Osteoblast (primary cell): Measurements from ENCODE around the gene GRK3. TPM values are rescaled to one million over a fixed set of nuclear protein-coding genes. Genes with fewer than 3 reads are reported as not detected.
A peak's percentile ranks its signal among the peaks of the same experiment; 100 is the strongest.

Experiments
- DNase-seq: peaks from one replicate; pipeline ENCODE4 v3.0.0; 2011; ENCODE audit warnings: low spot score, mixed read lengths; ENCODE audit not compliant: insufficient read length; ENCODE audit errors: missing footprints
- H2AFZ ChIP-seq: 2 replicates; pipeline ENCODE4 v1.6.0; 2011; ENCODE audit warnings: mild to moderate bottlenecking, low read length
- H3K27ac ChIP-seq: 2 replicates; pipeline ENCODE4 v1.5.1; 2011; ENCODE audit warnings: mild to moderate bottlenecking, low read depth, low read length, moderate library complexity
- H3K27me3 ChIP-seq: 2 replicates; pipeline ENCODE4 v1.6.0; 2012; ENCODE audit warnings: mild to moderate bottlenecking, control low read depth, inconsistent platforms, low read length, moderate library complexity; ENCODE audit not compliant: insufficient read depth
- H3K36me3 ChIP-seq: 2 replicates; pipeline ENCODE4 v1.5.1; 2011; ENCODE audit warnings: mild to moderate bottlenecking, low read length, control low read depth, moderate library complexity; ENCODE audit not compliant: insufficient read depth
- H3K4me1 ChIP-seq: 2 replicates; pipeline ENCODE4 v1.5.1; 2011; ENCODE audit warnings: mild to moderate bottlenecking, low read length, control low read depth, moderate library complexity; ENCODE audit not compliant: insufficient read depth
- H3K4me2 ChIP-seq: 2 replicates; pipeline ENCODE4 v1.6.0; 2011; ENCODE audit warnings: mild to moderate bottlenecking, low read length; ENCODE audit not compliant: insufficient read depth
- H3K4me3 ChIP-seq: fragments of 200-600 bp; sonication (generic); 3 replicates; pipeline ENCODE4 v1.5.1; 2012; ENCODE audit warnings: mild to moderate bottlenecking, low read length, inconsistent platforms; ENCODE audit not compliant: insufficient read depth
- H3K79me2 ChIP-seq: 2 replicates; pipeline ENCODE4 v1.6.0; 2012; ENCODE audit warnings: mild to moderate bottlenecking, low read length, control low read depth, inconsistent platforms; ENCODE audit not compliant: insufficient read depth
- H3K9me3 ChIP-seq: 2 replicates; pipeline ENCODE4 v1.5.1; 2011; ENCODE audit warnings: low read depth, low read length, control low read depth
- H4K20me1 ChIP-seq: 2 replicates; pipeline ENCODE4 v1.6.0; 2012; ENCODE audit warnings: mild to moderate bottlenecking, low read length, control low read depth; ENCODE audit not compliant: insufficient read depth
- CTCF ChIP-seq: IDR thresholded peaks from 2 replicates; pipeline ENCODE4 v1.5.1; 2011; ENCODE audit warnings: mild to moderate bottlenecking, low read depth, low read length, moderate library complexity; ENCODE audit errors: extremely low read depth
- total RNA-seq: library from RNA; depleted of rRNA; stranded (reverse); fragments of >200 nt; gene quantifications from 2 replicates; pipeline ENCODE4 v1.2.3, GENCODE V29; 2012

The GRK3 gene
- total RNA-seq, 1 donor, result 1.8 TPM

- H3K36me3 ChIP-seq, result no peaks in the 10 kb centered on the region
- no peak overlapping the region for H3K4me3 ChIP-seq
These were observed 136.7 kb downstream of the GRK3 start for GRCh38 chr22:25701056-25701780.

GRCh38 chr22:25702040-25702439, 137.6 kb downstream of the GRK3 start:
- Histone ChIP-seq H3K4me2 (no peak overlapping the region), H4K20me1 (no peaks in the 10 kb centered on the region), H3K79me2 (no peaks in the 10 kb centered on the region), H3K4me1 (no peaks in the 10 kb centered on the region), H3K36me3 (no peaks in the 10 kb centered on the region), H3K27ac (no peak overlapping the region), H3K9me3 (no peaks in the 10 kb centered on the region), H3K4me3 (no peak overlapping the region), H3K27me3 (no peaks in the 10 kb centered on the region), H2AFZ (no peak overlapping the region)
- TF ChIP-seq CTCF, result peak; percentile 50
- DNase-seq, result no peak

More at GRCh38 chr22:25701056-25701780, 136.7 kb downstream of the GRK3 start:
- DNase-seq, result no peak
- H3K9me3 ChIP-seq, result no peaks in the 10 kb centered on the region
- no peaks in the 10 kb centered on the region for H3K79me2 ChIP-seq
- no peaks in the 10 kb centered on the region for H4K20me1 ChIP-seq
- no peak for TF ChIP-seq CTCF
- H3K4me1 ChIP-seq, result no peaks in the 10 kb centered on the region
- no peak overlapping the region for H3K27ac ChIP-seq
- H3K27me3 ChIP-seq, result no peaks in the 10 kb centered on the region
- H2AFZ ChIP-seq, result peak overlapping the region; percentile 45
- H3K4me2 ChIP-seq, result no peak overlapping the region

- no peaks in the 10 kb centered on the region for H3K36me3 ChIP-seq
- H3K4me2 ChIP-seq, result no peak overlapping the region
- H3K4me1 ChIP-seq, result no peaks in the 10 kb centered on the region
- DNase-seq, result no peak
- no peaks in the 10 kb centered on the region for H4K20me1 ChIP-seq
- no peak overlapping the region for H2AFZ ChIP-seq
- no peaks in the 10 kb centered on the region for H3K9me3 ChIP-seq
- no peaks in the 10 kb centered on the region for H3K27me3 ChIP-seq
- H3K79me2 ChIP-seq, result no peaks in the 10 kb centered on the region
- H3K27ac ChIP-seq, result no peak overlapping the region
- H3K4me3 ChIP-seq, result no peak overlapping the region
- no peak for TF ChIP-seq CTCF
These were observed 138.2 kb downstream of the GRK3 start for GRCh38 chr22:25702571-25703167.

GRCh38 chr22:25704701-25705100, 140.2 kb downstream of the GRK3 start:
- Histone ChIP-seq H3K4me1 (no peaks in the 10 kb centered on the region), H3K4me2 (no peak overlapping the region), H3K79me2 (no peaks in the 10 kb centered on the region), H3K4me3 (no peak overlapping the region), H3K9me3 (no peaks in the 10 kb centered on the region), H2AFZ (no peak overlapping the region), H3K36me3 (no peaks in the 10 kb centered on the region), H4K20me1 (no peaks in the 10 kb centered on the region), H3K27ac (no peak overlapping the region), H3K27me3 (no peaks in the 10 kb centered on the region)
- no peak for DNase-seq
- no peak for TF ChIP-seq CTCF
